Sciatic nerve (tissue), 2 donors: Measurements from ENCODE around the gene UBXN7. TPM values are rescaled to one million over a fixed set of nuclear protein-coding genes. Genes with fewer than 3 reads are reported as not detected.
"Not testable (repeated sequence)": the region's sequence is repeated elsewhere in the genome, so short reads cannot be mapped to it uniquely, and the experiment has no call there.

ENCODE experiments used
- ATAC-seq: fragments of 200-7000 bp; cut with Tn5 transposase; one replicate; pipeline ENCODE4 v1.9.1; 2020; ENCODE audit warnings: mild to moderate bottlenecking, moderate library complexity
- DNase-seq: peaks from one replicate; pipeline ENCODE4 v3.0.0-alpha.2; 2020; ENCODE audit warnings: low spot score
- intact Hi-C: fragments of 100-400 bp; cut with DNase I; formaldehyde crosslinking; loops from one replicate; pipeline ENCODE4 v1.14.2; 2022
- total RNA-seq: library from RNA; stranded (reverse); fragmentation: NEBNext Ultra II Directional; extraction: Animal tissue kit (Norgen Biotek cat#: 25700); gene quantifications from one replicate; pipeline ENCODE4 v1.2.1, GENCODE V29; 2021
- donor health status: DM: no; HTN: no; CAD: no.
- donor health status: DM: no; HTN: no; CAD: no.

The UBXN7 gene, protein sequence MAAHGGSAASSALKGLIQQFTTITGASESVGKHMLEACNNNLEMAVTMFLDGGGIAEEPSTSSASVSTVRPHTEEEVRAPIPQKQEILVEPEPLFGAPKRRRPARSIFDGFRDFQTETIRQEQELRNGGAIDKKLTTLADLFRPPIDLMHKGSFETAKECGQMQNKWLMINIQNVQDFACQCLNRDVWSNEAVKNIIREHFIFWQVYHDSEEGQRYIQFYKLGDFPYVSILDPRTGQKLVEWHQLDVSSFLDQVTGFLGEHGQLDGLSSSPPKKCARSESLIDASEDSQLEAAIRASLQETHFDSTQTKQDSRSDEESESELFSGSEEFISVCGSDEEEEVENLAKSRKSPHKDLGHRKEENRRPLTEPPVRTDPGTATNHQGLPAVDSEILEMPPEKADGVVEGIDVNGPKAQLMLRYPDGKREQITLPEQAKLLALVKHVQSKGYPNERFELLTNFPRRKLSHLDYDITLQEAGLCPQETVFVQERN
- 78.7 TPM for total RNA-seq

DNA sequence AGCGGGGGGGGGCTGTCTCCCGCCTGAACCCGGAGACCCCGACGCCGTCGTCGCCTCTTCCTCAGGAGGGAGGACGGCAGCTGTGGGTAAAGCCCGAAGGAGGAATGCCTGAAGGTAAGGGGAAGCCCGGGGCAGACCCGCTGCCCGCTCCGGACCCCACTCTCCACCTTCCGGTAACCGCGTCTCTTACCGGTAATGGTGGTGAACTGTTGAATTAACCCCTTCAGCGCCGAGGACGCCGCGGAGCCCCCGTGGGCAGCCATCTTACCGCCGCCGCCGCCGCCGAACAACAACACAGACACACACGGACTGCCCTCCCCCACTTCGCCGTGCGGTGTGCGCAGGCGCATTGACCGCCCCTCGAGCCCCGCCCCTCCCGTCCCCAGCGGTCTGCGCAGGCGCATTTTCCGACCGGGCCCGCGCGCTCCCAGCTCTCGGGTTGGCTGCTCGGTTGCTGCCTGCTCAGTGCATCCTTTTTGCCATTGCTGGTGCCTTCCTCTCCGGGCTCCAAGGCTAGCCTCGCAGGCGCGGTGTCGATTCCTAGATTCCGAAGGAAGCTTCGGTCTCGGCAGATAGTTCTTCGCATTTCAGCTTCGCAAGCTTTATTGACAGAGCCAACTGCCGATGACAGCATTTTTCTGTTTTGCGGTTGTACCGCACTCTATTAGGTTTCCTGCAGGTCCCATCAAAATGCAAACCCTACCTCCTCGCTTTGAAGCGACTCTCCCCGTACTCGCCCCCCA, at the start of gene UBXN7:
UBXN7 (minus strand) TSS at position 291 of the 743 bp plus-strand sequence; CDS start at position 263, 28 bp downstream.
- DNase-seq, result peak; percentile 98
- intact Hi-C loops, result no loop called here

DNA sequence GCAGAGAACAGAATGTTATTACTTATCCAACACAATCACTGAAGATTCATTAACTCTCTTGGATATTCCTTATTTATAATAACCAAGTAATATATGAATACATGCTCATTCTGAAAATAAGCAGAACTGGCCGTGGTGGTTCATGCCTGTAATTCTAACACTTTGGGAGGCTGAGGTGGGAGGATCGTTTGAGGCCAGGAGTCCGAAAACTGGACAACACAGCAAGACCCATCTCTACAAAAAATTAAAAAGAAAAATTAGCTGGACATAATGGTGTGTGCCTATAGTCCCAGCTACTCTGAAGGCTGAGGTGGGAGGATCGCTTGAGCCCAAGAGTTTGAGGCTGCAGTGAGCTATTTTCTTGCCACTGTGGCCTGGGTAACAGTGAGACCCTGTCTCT, 45.5 kb upstream of the UBXN7 start:
- ATAC-seq, result no peak
- intact Hi-C loops, result no loop called here
- DNase-seq, result no peak

More for the DNA sequence above, at the start of gene UBXN7:
- peak; percentile 99 for ATAC-seq

DNA sequence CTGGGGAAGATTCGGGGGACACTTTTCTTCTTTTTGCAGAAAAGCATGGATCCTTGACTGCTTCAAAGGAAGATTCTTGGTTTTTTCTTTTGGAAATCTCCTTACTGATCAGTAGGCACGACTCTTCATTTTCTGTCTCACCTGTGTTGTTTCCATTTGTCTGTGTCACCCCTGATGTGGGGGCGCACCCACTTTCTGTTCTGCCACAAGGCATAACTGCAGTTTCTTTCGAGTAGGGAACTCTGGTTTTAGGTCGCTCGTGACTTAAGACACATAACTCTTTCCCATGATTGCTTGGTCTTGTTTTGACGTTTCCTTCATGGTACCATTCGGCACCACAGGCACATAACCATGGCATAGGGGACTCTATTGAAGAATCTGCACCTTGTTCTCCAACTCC, 40.1 kb upstream of the UBXN7 start:
- ATAC-seq (no peak), DNase-seq (no peak)
- intact Hi-C loops, result no loop called here

DNA sequence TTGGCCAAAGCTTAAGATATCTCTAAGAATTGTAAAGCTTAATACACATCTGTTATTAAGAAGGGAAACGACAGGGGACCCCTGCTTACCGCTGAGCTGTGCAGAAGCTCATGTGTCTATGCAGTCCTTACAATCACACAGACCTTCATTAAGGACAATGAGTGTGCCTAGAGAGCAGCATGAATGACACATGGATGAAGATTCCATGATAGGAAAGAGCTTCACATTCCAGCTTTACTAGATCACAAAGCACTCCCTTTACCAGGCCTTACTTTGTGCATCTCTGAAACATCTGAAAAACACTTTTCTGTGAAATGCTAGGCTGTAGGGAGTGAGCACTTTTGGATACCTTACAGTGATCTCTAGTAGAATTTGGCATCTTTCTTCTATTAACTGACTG, 39.3 kb upstream of the UBXN7 start:
- no peak for ATAC-seq

DNA sequence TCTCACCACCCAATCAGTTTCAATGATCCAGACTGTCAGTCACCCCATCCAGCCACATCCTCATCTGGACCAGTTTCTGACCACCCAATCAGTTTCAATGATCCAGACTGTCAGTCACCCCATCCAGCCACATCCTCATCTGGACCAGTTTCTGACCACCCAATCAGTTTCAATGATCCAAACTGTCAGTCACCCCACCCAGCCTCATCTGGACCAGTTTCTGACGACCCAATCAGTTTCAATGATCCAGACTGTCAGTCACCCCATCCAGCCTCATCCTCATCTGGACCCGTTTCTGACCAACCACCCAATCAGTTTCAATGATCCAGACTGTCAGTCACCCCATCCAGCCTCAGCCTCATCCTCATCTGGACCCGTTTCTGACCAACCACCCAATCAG, 38.0 kb upstream of the UBXN7 start:
- DNase-seq, intact Hi-C loops, ATAC-seq: not testable (repeated sequence)

More for the DNA sequence above, 39.3 kb upstream of the UBXN7 start:
- DNase-seq, result no peak
- intact Hi-C loops, result no loop called here

DNA sequence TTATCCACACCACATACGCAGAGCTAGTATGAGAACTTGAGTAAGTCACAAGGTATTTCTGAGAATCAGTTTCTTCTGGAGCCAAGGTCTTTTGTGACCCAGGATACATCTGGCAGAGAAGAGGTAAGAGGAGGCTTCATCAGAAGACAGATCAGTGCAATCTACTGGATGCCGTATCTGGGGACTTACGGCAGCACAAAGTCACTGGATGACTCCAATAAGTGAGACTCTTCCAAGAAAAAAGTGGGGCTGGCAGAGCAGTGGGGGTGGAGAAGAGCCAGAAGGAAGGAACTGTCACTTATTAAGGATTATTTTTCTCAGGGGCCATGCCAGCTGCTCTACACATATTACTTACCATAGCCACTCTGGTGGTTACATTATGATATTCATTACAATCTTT, 31.6 kb upstream of the UBXN7 start:
- intact Hi-C loops, result no loop called here
- ATAC-seq (no peak), DNase-seq (no peak)

DNA sequence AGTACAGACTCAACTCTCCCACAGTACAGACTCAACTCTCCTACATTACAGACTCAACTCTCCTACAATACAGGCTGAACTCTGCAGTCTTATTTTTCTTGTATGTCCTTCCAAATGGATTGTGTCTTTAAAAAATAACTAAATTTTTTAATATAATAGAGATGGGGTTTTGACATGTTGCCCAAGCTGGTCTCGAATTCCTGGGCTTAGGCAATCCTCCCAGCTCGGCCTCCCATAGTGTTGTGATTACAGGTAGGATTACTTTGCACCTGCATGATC, 31.2 kb upstream of the UBXN7 start:
- no peak for DNase-seq
- intact Hi-C loops, result no loop called here
- no peak for ATAC-seq

DNA sequence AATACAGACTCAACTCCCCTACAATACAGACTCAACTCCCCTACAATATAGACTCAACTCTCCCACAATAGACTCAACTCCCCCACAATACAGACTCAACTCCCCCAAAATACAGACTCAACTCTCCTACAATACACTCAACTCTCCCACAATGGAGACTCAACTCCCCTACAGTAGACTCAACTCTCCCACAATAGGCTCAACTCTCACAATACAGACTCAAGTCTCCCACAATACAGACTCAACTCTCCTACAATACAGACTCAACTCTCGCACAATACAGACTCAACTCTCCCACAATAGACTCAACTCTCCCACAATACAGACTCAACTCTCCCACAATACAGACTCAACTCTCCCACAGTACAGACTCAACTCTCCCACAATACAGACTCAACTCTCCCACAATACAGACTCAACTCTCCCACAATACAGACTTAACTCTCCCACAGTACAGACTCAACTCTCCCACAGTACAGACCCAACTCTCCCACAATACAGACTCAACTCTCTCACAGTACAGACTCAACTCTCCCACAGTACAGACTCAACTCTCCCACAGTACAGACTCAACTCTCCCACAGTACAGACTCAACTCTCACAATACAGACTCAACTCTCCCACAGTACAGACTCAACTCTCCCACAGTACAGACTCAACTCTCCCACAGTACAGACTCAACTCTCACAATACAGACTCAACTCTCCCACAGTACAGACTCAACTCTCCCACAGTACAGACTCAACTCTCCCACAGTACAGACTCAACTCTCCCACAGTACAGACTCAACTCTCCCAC, 30.7 kb upstream of the UBXN7 start:
- DNase-seq, intact Hi-C loops, ATAC-seq: not testable (repeated sequence)

DNA sequence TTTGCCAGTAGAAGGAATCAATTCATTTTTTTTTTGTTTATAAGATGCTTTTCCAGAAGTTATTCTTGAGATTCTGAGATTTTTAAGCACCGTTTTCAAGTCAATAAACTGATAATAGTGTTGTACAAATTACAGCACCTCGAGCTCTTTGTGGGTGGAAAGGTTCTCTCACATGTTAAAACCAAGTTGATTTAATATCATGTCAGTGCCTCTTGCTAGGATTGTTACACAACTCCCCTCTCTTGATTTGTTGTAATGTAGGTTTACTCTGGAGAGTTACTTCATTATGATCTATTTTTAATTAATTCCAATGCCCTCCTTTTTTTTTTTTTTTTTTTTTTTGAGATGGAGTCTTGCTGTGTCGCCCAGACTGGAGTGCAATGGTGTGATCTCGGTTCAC, 25.8 kb upstream of the UBXN7 start:
- intact Hi-C loops, result no loop called here
- DNase-seq (no peak), ATAC-seq (peak; percentile 67)

DNA sequence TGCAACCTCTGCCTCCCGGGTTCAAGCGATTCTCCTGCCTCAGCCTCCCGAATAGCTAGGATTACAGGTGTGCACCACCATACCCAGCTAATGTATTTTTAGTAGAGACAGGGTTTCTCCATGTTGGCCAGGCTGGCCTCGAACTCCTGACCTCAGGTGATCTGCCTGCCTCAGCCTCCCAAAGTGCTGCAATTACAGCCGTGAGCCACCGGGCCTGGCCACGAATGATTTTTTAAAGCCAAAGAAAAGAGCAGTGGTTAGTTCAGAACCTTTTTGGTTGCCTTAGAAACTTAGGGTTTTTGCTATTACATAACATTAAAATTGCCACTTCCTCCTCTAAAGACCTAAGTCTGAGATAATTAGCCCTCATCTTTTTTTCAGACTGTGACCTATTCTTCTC, 25.2 kb upstream of the UBXN7 start:
- peak; percentile 77 for ATAC-seq
- DNase-seq, intact Hi-C loops: not testable (repeated sequence)

DNA sequence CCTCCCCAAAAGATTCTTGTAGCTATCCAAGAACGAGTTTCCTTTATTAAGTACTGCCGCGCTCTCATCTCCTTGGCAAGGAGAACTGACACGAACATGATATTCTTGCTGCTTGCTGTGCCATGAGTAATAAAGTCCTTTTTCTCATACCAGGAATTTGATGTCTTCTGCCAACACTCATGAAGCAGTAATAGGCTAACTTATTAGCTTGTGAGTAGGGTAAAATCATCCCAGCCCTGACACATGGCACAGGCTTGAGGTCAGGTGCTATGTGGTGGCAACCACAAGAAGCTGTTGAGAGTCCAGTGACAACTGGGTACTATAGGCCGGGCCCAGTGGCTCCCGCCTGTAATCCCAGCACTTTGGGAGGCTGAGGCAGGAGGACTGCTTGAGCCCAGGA, 22.7 kb upstream of the UBXN7 start:
- DNase-seq, result no peak

DNA sequence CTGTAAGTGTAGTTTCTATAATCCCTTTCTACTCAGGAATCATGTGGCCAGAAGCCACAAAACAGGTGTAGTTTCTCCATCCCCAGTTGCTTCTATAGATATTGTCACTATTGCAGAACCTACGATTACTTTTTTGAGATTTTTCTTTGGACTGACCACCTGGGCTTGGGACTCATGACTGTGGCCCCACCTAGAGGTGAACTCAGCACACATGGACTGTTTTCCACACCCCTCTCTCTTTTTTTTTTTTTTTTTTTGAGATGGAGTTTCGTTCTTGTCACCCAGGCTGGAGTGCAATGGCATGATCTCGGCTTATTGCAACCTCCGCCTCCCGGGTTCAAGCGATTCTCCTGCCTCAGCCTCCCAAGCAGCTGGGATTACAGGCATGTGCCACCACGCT, 13.2 kb upstream of the UBXN7 start:
- DNase-seq, intact Hi-C loops, ATAC-seq: not testable (repeated sequence)

More for the DNA sequence above, 22.7 kb upstream of the UBXN7 start:
- intact Hi-C loops, result no loop called here
- ATAC-seq, result no peak

DNA sequence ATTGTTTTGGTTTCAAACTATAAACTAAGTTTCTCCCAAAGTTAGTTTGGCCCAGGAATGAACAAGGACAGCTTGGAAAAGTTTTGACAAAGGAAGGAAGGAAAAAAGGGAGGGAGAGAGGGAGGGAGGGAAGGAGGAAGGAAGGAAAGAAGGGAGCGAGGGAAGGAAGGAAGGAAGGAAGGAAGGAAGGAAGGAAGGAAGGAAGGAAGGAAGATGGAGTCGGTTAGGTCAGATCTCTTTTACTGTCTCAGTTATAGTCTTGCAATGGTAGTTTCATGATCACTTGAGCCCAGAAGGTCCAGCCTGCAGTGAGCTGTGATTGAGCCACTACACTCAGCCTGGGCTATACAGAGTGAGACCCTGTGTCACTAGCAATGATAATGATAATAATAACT, 12.3 kb upstream of the UBXN7 start:
- DNase-seq (no peak), ATAC-seq (no peak)
- intact Hi-C loops, result no loop called here

DNA sequence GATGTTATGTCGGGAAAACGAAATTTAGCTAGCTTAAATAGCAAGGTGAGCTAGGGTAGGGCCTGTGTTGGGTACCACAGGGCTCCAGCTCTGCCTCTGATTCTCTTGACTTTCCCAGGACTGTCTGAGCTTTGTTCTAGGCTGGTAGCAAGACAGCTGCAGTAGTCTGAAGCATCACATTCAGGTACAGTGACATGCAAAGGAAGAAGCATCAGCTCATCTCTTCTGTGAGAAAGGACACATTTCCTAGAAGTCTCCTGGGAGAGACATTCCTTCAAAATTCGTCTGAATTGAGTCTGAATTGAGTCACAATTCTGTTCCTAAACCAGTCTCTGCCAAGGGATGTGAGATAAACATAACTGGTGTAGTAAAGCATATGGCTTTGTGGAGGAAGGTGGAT, 8.5 kb upstream of the UBXN7 start:
- intact Hi-C loops, result no loop called here
- DNase-seq (peak; percentile 2), ATAC-seq (no peak)

DNA sequence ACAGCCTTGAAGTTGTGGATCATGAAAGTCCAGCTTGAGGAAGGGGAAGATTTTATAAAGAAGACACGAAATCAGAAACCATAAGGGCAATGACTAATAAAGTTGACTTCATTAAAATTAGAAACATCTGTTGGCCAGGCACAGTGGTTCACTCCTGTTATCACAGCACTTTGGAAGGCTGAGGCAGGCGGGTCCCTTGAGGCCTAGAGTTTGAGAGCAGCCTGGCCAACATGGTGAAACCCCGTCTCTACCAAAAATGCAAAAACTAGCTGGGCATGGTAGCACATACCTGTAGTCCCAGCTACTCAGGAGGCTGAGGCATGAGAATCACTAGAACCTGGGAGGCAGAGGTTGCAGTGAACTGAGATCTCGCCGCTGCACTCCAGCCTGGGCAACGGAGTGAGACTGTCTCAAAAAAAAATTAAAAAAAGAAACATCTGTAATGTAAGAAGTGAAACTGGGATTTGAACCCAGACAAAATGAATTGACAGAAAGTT, 7.9 kb upstream of the UBXN7 start:
- peak; percentile 39 for DNase-seq

DNA sequence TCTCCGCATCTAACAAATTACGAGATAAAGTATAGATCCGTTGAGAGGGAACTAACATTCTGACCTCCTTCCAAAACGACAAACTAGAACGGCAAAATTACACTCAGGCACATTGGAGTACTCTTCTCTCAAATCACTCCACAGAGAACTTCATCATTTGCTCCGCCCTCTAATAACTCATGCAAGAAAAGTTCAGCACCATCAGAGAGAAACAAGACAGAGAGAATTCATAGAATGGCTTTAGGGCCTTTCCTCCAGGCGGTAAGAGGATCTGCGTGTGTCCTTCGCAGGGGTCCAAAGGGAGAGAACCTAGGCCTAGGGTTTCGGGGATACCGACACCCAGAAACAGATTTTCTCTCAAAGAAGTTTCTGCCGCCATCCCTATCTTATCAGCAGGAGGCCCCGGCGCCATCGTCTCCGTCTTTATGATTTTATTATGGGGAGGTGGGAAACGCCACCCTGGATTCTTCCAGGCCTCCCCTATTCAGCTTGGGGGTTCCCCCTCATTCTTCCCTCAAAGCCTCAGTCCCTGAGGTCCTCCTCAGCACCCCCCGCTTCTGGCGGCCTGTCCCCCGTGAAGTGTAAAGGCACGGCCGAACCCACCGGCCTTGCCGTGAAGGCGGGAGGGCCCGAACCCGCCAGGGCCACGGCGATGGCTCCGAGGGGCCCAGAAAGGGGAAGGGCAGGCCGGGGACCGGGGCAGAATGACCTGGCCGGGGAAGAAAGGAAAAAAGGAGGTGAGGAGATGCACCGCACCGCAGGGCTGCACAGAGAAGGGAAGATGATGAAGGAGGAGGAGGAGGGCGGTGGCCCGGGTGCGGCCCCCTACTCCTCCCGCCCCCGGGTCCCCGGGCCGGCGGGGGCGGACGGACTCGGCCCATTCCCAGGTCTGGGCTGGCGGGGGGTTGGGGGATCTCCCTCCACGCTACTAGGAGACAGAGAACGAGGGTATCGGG, 768 bp downstream of the UBXN7 start:
- intact Hi-C loops, result no loop called here
- ATAC-seq (peak; percentile 59), DNase-seq (peak; percentile 66)

More for the DNA sequence above, 7.9 kb upstream of the UBXN7 start:
- ATAC-seq, result peak; percentile 53
- intact Hi-C loops, result no loop called here

DNA sequence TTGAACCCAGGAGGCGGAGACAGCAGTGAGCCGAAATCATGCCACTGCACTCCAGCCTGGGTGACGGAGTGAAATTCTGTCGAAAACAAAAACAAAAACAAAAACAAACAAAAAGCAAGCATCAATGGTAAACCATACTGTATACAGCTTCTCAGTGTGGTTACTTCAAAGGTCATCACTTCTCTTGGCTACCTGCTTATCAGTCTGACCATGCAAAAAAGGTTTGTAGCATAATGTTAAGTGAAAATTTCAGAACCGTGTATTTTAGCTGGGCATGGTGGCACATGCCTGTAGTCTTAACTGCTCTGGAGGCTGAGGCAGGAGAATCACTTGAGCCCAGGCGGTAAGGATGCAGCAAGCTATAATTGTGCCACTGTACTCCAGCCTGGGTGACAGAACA, 4.2 kb downstream of the UBXN7 start:
- DNase-seq (no peak), ATAC-seq (no peak)
- intact Hi-C loops, result no loop called here

DNA sequence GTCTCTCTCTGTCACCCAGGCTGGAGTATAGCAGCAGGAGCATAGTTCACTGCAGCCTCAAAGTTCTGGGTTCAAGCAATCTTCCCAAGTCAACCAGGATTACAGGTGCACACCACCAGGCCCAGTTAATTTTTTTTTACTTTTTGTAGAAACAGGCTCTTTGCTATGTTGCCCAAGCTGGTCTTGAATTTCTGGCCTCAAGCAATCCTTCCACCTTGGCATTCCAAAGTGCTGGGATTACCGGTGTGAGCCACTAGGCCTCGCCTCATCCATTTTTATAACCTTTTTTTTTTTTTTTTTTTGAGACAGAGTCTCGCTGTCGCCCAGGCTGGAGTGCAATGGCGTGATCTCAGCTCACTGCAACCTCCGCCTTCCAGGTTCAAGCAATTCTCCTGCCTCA, 7.8 kb downstream of the UBXN7 start:
- intact Hi-C loops, DNase-seq, ATAC-seq: not testable (repeated sequence)
